Measurements from ENCODE around the gene RHOBTB1.
"Not testable (repeated sequence)": the region's sequence is repeated elsewhere in the genome, so short reads cannot be mapped to it uniquely, and the experiment has no call there.

The RHOBTB1 gene

DNA sequence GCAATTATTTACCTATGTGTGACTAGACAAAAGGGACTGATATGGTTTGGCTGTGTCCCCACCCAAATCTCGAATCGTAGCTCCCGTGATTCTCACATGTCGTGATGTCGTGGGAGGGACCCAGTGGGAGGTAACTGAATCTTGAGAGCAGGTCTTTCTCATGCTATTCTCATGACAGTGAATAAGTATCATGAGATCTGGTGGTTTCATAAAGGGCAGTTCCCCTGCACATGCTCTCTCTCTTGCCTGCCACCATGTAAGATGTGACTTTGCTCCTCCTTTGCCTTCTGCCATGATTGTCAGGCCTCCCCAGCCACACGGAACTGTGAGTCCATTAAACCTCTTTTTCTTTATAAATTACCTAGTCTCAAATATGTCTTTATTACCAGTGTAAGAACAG is 37.2 kb downstream of the RHOBTB1 start:
- DNase-seq (ENCODE audit: low spot score) = not testable (repeated sequence)

DNA sequence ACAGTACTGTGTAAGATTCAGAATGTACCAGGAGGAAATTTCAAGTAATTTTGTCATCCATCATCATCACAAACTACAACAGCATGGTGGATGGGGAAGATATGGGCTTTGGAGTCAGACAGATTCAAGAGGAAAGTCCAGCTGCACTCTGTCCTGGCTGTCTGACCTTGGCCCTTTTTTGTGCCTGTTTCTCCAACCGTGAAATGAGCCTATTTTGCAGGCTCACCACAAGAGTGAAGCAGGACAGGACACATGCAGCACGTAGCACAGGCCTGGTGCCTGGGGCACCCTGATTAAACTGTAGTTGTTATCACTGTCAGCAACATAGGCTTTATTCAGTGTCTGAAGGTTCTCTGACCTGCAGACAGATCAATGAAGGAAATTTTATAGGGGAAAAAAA is 37.6 kb downstream of the RHOBTB1 start:
- no peak for DNase-seq (ENCODE audit: low spot score)

DNA sequence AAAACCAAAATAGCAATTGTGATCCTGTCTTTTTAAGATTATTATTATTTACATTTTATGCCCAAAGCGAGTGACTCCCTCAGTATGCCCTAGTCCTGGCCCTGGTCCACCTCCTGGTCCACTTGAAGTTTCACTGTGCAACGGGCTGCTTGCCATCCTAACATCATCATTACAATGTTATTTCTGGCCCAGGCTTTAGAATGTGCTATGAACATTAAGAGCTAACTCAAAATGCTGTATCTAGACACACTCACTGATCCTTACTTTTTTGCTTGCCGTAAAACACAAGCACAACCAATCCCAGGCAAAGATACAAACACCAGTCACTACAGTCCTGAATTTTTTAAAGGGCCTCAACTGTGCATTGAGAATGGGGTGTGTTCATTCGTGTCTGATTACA is 38.4 kb downstream of the RHOBTB1 start:
- no peak for DNase-seq (ENCODE audit: low spot score)

DNA sequence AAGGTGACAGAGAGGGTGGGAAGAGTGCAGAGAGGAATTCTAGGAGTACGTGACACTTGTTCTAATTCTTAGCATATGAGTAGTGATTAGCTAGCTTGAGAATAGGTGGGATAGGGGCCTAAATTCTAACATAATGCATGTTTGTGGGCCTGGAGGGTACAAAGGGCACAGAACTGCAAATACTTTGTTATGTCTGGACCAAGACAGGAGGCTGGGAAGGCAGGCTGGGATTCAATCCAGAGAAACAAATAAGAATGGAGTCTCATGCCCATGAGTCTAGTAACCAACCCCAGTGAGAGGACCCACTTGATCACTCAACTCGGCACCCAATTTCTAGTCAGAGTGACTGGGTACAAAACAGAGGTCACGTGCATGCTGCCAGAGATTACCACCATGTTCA is 40.9 kb downstream of the RHOBTB1 start:
- no peak for DNase-seq (ENCODE audit: low spot score)

DNA sequence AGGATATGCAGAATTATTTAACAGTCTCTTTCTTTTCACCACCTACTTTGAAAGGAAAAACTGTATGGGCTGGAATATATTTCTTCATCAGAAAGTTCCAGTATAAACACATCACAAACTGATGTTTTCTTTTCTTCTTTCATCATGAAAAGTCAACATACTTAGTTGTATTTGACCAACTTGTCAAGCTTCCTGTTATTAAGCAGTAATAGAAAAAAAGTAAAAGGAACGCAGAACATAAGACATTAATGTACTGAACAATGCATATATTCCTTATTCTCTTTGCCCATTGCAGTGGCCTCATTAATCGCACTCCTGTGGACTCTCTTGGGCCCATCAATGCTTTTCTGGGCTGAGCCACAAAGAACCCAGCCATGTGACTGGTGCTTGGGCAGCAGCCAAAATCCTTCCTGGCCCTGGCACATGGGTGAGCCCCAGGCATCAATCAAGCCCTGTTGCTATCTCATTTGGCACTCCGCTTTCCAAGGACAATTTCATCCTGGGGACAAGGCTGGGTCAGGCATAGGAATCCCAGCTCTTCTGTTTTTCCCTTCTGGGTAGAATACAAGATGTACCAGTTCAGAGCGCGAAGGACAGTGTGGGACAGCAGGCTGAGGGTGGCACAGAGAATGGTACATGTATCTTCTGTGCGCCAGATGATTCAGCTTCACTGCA is 42.3 kb downstream of the RHOBTB1 start:
- peak; percentile 65 for DNase-seq (ENCODE audit: low spot score)

- DNase-seq (ENCODE audit: low spot score) = no peak
Measured at GRCh38 chr10:60899266-60899665, 44.7 kb downstream of the RHOBTB1 start.

DNA sequence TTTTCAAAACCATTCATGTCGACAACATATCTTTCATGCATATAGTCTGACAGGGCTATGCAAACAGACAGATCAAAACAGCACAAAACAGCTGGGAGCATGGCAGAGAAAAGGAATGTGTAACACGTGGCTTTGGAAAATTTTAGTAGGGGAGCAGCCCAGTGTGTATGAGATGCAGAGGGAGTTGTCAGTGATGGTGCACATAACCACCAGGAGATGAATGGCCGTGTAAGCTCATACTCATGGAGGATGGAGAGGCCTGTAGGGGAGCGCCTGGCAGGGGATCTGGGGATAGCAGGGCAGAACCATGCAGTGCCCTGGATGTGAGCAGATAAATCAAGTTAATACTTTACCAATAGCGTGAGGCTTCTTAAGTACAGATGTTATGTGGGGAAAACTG is 45.7 kb downstream of the RHOBTB1 start:
- DNase-seq (ENCODE audit: low spot score) = no peak

- no peak for DNase-seq (ENCODE audit: low spot score)
Measured at GRCh38 chr10:60896810-60897209, 47.2 kb downstream of the RHOBTB1 start.

GRCh38 chr10:60896033-60896432 is 48.0 kb downstream of the RHOBTB1 start:
- DNase-seq (ENCODE audit: low spot score) = no peak

DNA sequence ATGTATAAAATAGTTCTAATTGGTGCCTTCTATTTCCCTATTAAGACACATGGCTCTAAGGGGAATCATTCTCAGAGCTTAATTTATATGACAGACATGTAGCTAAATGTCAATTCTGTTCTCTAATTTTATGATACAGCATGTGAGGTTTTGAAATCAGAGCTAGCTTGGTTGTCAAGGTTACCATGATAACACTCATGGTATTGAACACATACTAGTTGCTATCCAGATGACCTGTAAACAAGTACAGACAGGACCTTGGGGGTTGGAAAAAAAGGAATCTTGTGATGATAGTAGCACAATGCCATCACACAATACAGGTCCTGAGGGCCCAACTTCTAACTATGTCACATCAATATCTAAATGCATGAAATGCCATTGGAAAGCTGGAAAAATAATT is 49.2 kb downstream of the RHOBTB1 start:
- no peak for DNase-seq (ENCODE audit: low spot score)

- DNase-seq (ENCODE audit: low spot score) = no peak
Measured at GRCh38 chr10:60893231-60893630, 50.8 kb downstream of the RHOBTB1 start.

GRCh38 chr10:60892571-60892970 is 51.4 kb downstream of the RHOBTB1 start:
- DNase-seq (ENCODE audit: low spot score) = no peak

- no peak for DNase-seq (ENCODE audit: low spot score)
Measured at GRCh38 chr10:60890811-60891210, 53.2 kb downstream of the RHOBTB1 start.

- DNase-seq (ENCODE audit: low spot score) = no peak
Measured at GRCh38 chr10:60883187-60883586, 60.8 kb downstream of the RHOBTB1 start.

- DNase-seq (ENCODE audit: low spot score) = no peak
Measured at GRCh38 chr10:60878224-60878623, 65.8 kb downstream of the RHOBTB1 start.

DNA sequence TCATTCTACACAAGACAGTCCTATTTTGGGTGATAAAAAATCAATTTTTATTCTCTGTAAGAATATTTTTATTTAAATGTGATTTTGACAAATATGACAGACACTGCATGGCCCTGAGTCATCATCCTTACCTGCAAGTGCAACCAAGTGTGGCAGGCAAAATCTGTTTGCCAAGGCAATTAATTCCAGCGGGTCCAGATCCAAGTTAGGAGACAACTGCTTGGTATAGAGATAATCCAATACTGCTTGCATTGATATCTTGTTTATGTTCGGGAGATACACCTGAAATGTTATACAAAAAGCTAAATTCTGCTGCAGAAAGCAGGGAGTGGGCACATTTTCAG is 66.2 kb downstream of the RHOBTB1 start:
- no peak for DNase-seq (ENCODE audit: low spot score)

DNA sequence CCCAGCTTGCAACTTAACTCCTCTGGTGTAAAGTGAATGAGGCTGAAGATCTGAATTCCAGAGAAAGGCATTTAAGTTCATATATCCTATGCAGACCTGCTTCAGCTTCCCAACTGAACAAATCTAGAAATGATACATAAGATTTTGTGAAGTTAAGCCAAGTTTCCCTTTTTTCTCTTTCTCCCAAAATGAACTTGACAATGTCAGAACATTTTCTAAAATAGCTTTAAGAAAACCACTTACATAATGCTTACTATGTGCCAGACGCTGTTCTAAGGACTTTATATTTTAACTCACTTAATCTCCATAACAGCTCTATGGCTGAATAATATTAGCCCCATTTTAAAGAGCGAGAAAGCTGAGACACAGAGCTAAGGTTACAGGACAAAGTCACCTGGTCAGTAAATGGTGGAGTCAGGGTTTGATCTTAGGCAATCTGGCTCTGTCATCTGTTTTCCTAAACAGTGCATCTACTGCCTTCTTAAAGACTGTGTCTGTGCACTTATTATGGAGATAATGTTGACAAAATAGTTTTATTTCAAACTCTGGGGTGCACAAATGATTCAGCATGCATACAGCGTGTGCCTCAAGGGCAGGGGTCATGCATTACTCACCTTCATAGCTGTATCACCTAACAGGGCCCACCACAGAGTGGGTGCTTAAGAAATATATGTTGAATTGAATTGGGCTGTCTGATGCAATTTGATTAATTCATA is 66.8 kb downstream of the RHOBTB1 start:
- no peak for DNase-seq (ENCODE audit: low spot score)

DNA sequence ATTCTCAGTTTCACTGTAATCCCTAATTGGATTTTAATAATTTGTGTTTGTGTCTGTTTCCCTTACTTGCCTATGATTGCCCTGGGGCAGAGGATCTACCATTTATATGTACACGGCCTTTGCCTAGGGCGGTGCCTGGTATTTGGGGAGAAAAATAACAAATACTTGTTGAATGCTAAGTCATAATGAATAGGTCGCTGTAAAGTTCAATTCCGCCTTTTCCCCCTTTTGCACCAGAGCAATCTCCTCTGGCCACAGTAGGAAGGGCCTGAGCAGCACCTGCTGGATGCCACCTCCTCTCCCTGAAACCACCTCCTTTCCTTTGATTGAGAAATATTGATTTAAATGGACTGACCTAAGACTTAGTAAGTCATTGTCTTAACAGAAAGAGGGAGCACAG is 70.2 kb downstream of the RHOBTB1 start:
- no peak for DNase-seq (ENCODE audit: low spot score)

DNA sequence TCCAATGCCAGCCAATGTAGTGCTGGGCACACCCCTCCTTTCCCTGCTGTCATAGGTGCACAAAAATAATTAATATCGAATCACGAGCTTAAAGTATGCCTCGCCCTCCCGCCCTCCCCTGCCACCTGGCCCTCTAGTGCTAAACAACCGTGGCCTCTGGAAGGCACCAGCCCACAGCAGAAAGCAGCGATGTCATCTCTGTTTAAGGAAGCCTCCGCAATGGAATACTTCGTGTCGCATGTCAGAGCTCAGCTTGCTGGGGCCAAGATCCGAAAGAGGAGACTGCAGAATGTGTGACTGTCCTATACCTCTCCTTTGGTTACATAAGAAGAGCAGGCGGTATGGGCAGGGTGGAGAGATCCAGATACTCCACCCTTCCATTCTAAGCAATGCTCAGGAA is 71.5 kb downstream of the RHOBTB1 start:
- no peak for DNase-seq (ENCODE audit: low spot score)

GRCh38 chr10:60871215-60871614 is 72.8 kb downstream of the RHOBTB1 start:
- no peak for DNase-seq (ENCODE audit: low spot score)

DNA sequence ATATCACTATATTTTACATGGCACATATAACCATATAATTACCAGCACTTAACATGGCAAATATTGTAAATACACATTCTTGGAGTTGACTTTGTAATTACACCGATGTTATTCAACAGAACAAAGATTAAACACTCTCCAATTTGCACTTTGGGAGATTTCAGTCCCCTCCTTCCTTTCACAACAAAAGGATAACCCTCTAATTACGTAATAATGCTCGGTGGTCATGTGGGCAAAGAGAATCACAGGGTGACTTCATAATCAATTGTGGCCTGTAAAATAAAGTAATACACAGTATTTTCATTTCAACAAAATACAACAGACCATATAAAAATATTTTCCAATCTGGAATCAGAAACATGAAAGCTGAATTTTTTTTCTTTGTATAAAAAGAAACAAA is 73.2 kb downstream of the RHOBTB1 start:
- DNase-seq (ENCODE audit: low spot score) = no peak

DNA sequence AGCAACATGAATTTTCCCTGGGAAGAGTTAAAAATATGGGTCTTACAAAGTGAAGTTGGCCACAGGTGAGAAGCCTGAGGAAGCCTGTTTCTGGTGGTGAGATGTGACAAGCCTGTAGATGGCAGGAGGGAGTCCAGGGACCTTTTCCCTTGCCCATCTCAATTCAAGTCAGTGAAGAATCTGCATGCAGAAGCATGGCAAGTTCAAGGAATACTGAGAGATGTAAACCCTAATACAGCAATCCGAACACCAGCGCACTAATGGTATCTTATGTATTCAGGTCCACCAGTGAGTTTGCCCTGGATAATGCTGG is 73.6 kb downstream of the RHOBTB1 start:
- DNase-seq (ENCODE audit: low spot score) = peak; percentile 24

GRCh38 chr10:60869652-60870415 is 74.2 kb downstream of the RHOBTB1 start:
- no peak for DNase-seq (ENCODE audit: low spot score)

All from globus pallidus (tissue), 1 donor.